ENCODE results near the gene CDX2.
"Not testable (repeated sequence)": the region's sequence is repeated elsewhere in the genome, so short reads cannot be mapped to it uniquely, and the experiment has no call there.

The CDX2 gene

GRCh38 chr13:27967736-27968315, 1.3 kb downstream of the CDX2 start:
- no peak for DNase-seq (ENCODE audit: extremely low read depth, low read depth)

DNA sequence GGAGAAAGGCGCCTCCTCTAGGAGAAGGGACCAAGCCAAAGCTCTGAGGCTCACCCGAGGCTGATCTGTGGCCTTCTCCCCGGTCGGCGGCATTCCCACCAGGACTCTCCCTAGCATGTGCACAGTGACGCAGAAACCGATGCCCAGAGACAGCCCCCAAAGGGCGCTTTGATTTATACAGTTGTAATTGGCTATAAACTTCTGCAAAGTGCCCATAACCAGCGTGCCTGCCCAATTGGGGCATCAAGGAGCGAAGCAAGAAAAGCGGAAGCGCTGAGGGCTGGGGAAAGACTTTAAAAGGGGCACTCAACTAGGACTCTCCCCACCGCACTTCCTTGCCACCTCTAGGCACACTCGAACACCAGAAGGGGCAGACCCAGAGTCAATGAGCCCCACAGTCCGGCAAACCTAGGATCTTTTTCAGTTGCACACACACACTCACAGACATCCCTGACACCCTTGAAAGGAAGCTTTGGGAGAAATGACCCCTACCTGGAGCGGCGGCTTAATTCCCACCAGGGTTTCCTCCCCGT, 1.8 kb downstream of the CDX2 start:
- no peak for DNase-seq (ENCODE audit: extremely low read depth, low read depth)
- TF ChIP-seq, protein P1, sequence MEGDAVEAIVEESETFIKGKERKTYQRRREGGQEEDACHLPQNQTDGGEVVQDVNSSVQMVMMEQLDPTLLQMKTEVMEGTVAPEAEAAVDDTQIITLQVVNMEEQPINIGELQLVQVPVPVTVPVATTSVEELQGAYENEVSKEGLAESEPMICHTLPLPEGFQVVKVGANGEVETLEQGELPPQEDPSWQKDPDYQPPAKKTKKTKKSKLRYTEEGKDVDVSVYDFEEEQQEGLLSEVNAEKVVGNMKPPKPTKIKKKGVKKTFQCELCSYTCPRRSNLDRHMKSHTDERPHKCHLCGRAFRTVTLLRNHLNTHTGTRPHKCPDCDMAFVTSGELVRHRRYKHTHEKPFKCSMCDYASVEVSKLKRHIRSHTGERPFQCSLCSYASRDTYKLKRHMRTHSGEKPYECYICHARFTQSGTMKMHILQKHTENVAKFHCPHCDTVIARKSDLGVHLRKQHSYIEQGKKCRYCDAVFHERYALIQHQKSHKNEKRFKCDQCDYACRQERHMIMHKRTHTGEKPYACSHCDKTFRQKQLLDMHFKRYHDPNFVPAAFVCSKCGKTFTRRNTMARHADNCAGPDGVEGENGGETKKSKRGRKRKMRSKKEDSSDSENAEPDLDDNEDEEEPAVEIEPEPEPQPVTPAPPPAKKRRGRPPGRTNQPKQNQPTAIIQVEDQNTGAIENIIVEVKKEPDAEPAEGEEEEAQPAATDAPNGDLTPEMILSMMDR (IDR thresholded peaks at IDR 0.05; ENCODE audit: low read depth, low read length), result no peak

More at GRCh38 chr13:27967736-27968315, 1.3 kb downstream of the CDX2 start:
- TF ChIP-seq, protein P1 (IDR thresholded peaks at IDR 0.05; ENCODE audit: low read depth, low read length), result no peak

GRCh38 chr13:27966641-27967202, 2.4 kb downstream of the CDX2 start:
- TF ChIP-seq, protein P1 (IDR thresholded peaks at IDR 0.05; ENCODE audit: low read depth, low read length), result no peak
- no peak for DNase-seq (ENCODE audit: extremely low read depth, low read depth)

- DNase-seq (ENCODE audit: extremely low read depth, low read depth), result no peak
- TF ChIP-seq, protein P1 (IDR thresholded peaks at IDR 0.05; ENCODE audit: low read depth, low read length), result no peak
Observed at GRCh38 chr13:27965740-27966640, 3.1 kb downstream of the CDX2 start.

DNA sequence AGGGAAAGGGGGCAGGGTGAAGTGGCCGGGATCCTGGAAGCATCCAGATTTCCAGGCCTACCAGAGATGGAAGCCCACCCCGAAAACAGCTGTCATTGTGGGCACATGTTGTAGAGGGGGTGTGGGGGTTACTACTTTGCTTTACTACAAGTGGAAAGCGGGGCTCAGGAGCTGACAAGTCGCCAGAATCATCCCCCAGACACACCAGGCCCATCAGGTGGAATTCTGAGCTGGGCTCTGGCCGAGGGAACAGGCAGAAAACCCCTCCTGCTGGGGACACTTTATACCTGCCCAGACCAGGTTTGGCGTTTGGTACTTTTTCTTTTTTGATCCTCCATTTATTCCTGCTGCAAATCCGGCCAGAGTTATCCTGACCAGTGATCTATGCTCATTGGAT, 3.8 kb downstream of the CDX2 start:
- no peak for DNase-seq (ENCODE audit: extremely low read depth, low read depth)
- TF ChIP-seq, protein P1 (IDR thresholded peaks at IDR 0.05; ENCODE audit: low read depth, low read length), result no peak

- TF ChIP-seq, protein P1 (IDR thresholded peaks at IDR 0.05; ENCODE audit: low read depth, low read length), result no peak
- DNase-seq (ENCODE audit: extremely low read depth, low read depth), result no peak
Observed at GRCh38 chr13:27964741-27965323, 4.3 kb downstream of the CDX2 start.

- not testable (repeated sequence) for DNase-seq (ENCODE audit: extremely low read depth, low read depth)
Observed at GRCh38 chr13:27964206-27964605, 4.9 kb downstream of the CDX2 start.
